DOHH2 (cell line): ENCODE results near the gene EPM2AIP1.

Experiments
- H3F3A ChIP-seq: fragments of 200-600 bp; sonication (generic), shearing (Covaris generic); 2 replicates; pipeline ENCODE4 v1.6.0; 2016; ENCODE audit warnings: antibody characterized with exemption, mild to moderate bottlenecking; ENCODE audit not compliant: control insufficient read depth, insufficient read depth
- H3K27ac ChIP-seq: fragments of 200-600 bp; sonication (generic); 2 replicates; pipeline ENCODE4 v1.5.1; 2014; ENCODE audit warnings: low read depth, mild to moderate bottlenecking, low read length, moderate library complexity
- H3K27me3 ChIP-seq: fragments of 200-600 bp; sonication (generic); 2 replicates; pipeline ENCODE4 v1.6.1; 2014; ENCODE audit warnings: mild to moderate bottlenecking, low read length, mixed read lengths; ENCODE audit not compliant: control insufficient read depth
- H3K36me3 ChIP-seq: fragments of 200-600 bp; sonication (generic); 2 replicates; pipeline ENCODE4 v1.6.1; 2014; ENCODE audit warnings: mild to moderate bottlenecking, low read length, moderate library complexity, mixed read lengths; ENCODE audit not compliant: control insufficient read depth
- H3K4me1 ChIP-seq: fragments of 200-600 bp; sonication (generic); 2 replicates; pipeline ENCODE4 v1.6.1; 2014; ENCODE audit warnings: mild to moderate bottlenecking, low read length, mixed read lengths; ENCODE audit not compliant: control insufficient read depth
- H3K4me2 ChIP-seq: fragments of 200-600 bp; sonication (generic); 2 replicates; pipeline ENCODE4 v1.6.0; 2014; ENCODE audit warnings: mild to moderate bottlenecking, low read length, moderate library complexity
- H3K4me3 ChIP-seq: fragments of 200-600 bp; sonication (generic); 2 replicates; pipeline ENCODE4 v1.5.1; 2014; ENCODE audit warnings: mild to moderate bottlenecking, low read length, mixed read lengths
- H3K79me2 ChIP-seq: fragments of 200-600 bp; sonication (generic); 2 replicates; pipeline ENCODE4 v1.6.1; 2014; ENCODE audit warnings: mild to moderate bottlenecking, low read length, mixed read lengths; ENCODE audit not compliant: control insufficient read depth
- H3K9me2 ChIP-seq: fragments of 200-600 bp; sonication (generic); replicated peaks from 2 replicates; pipeline ENCODE4 v1.6.1; 2014; ENCODE audit warnings: mild to moderate bottlenecking, low read length, mixed read lengths; ENCODE audit not compliant: control insufficient read depth
- H3K9me3 ChIP-seq: fragments of 200-600 bp; sonication (generic); 2 replicates; pipeline ENCODE4 v1.6.1; 2014; ENCODE audit warnings: antibody characterized with exemption, low read length, mixed read lengths; ENCODE audit not compliant: control insufficient read depth, insufficient read depth
- H4K20me1 ChIP-seq: fragments of 200-600 bp; sonication (generic); 2 replicates; pipeline ENCODE4 v1.6.0; 2014; ENCODE audit warnings: low read depth, mild to moderate bottlenecking, antibody characterized with exemption, low read length, moderate library complexity; ENCODE audit not compliant: control insufficient read depth, insufficient read depth
- CTCF ChIP-seq: fragments of 200-600 bp; sonication (generic); IDR thresholded peaks from one replicate; pipeline ENCODE4 v1.5.1; 2014; ENCODE audit warnings: antibody characterized with exemption, mild to moderate bottlenecking, low read depth, low read length; ENCODE audit not compliant: poor library complexity, severe bottlenecking
- EZH2phosphoT487 ChIP-seq: fragments of 200-600 bp; sonication (generic); IDR thresholded peaks from 2 replicates; pipeline ENCODE4 v1.6.1; 2017; ENCODE audit warnings: borderline replicate concordance, mild to moderate bottlenecking, antibody characterized with exemption, low read length, moderate library complexity, mixed read lengths

EPM2AIP1 gene

GRCh38 chr3:37040231-37040630 is 47.3 kb upstream of the EPM2AIP1 start:
- Histone ChIP-seq H3F3A (peaks cover 3% of the 10 kb centered on the region; the same call in 1 of the 2 replicates), H3K36me3 (peaks cover 84% of the 10 kb centered on the region), H3K4me1 (no peaks in the 10 kb centered on the region), H3K9me2 (no peaks in the 10 kb centered on the region), H3K27ac (no peak overlapping the region), H4K20me1 (no peaks in the 10 kb centered on the region), H3K79me2 (no peaks in the 10 kb centered on the region), H3K4me3 (no peak overlapping the region), H3K27me3 (no peaks in the 10 kb centered on the region), H3K9me3 (peaks cover 4% of the 10 kb centered on the region; the same call in 1 of the 2 replicates), H3K4me2 (no peak overlapping the region)
- TF ChIP-seq CTCF (no peak), EZH2phosphoT487 (no peak)

GRCh38 chr3:37039161-37039846 is 46.4 kb upstream of the EPM2AIP1 start:
- Histone ChIP-seq H3K9me2 (no peaks in the 10 kb centered on the region), H3K36me3 (peaks cover 89% of the 10 kb centered on the region), H3K4me1 (no peaks in the 10 kb centered on the region)

DNA sequence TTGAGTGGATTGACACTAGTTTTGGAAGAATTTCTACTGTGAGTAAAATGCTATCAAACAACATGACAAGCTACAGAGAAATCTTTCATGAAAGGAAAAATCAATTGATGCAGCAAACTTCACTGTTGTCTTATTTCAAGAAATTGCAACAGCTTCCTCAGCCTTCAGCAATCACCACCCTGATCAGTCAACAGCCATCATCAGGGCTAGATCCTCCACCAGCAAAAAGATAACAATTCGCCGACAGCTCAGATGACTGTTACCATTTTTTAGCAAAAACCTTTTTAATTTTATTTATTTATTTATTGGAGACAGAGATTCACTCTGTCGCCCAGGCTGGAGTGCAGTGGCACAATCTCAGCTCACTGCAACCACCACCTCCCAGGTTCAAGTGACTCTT is 44.4 kb upstream of the EPM2AIP1 start:
- TF ChIP-seq EZH2phosphoT487 (no peak), CTCF (no peak)
- H3K79me2 ChIP-seq = no peaks in the 10 kb centered on the region
- peaks cover 4% of the 10 kb centered on the region; the same call in 1 of the 2 replicates for H3K9me3 ChIP-seq
- no peak overlapping the region for H3K4me2 ChIP-seq
- no peak overlapping the region for H3K27ac ChIP-seq
- H3K4me3 ChIP-seq = no peak overlapping the region
- no peaks in the 10 kb centered on the region for H3K27me3 ChIP-seq
- H3K4me1 ChIP-seq = no peaks in the 10 kb centered on the region
- no peaks in the 10 kb centered on the region for H3F3A ChIP-seq
- no peaks in the 10 kb centered on the region for H4K20me1 ChIP-seq
- H3K36me3 ChIP-seq = peaks cover 97% of the 10 kb centered on the region
- H3K9me2 ChIP-seq = no peaks in the 10 kb centered on the region

More at GRCh38 chr3:37039161-37039846, 46.4 kb upstream of the EPM2AIP1 start:
- Histone ChIP-seq H3K27me3 (no peaks in the 10 kb centered on the region), H3K27ac (no peak overlapping the region), H3K4me2 (no peak overlapping the region), H3K4me3 (no peak overlapping the region), H3F3A (no peaks in the 10 kb centered on the region), H4K20me1 (no peaks in the 10 kb centered on the region), H3K9me3 (peaks cover 4% of the 10 kb centered on the region; the same call in 1 of the 2 replicates), H3K79me2 (no peaks in the 10 kb centered on the region)
- TF ChIP-seq EZH2phosphoT487 (no peak), CTCF (no peak)
